ENCODE results near the gene FSTL4. TPM values are rescaled to one million over a fixed set of nuclear protein-coding genes. Genes with fewer than 3 reads are reported as not detected.

Gene FSTL4
- total and polyA plus RNA-seq, 2 of the 4 experiments (the other 2 are of a cell fraction), result 0.18 TPM; not detected in 1

DNA sequence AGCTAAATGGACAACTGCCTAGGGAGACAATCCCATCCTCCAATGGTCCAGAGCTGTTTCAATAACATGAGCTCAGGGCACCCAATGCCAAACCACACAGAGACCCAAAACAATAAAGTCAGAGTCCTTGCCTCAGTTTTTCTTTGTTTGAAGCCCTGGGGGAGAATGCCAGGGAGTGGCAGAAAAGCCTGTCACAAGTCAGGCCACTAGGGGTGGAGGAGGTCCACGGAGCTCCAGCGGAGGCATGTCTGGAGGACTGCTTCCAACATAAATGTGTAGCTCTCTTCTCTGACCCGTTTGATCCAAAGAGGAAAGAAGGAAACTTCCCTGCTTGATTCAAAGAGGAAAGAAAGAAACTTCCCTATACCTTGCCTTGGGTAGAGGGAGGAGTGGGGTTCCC, 385.3 kb downstream of the FSTL4 start:
- no peaks in the 10 kb centered on the region for H3K9me3 ChIP-seq (ENCODE audit: control insufficient read depth, insufficient read depth, low read length)
- H4K20me1 ChIP-seq (ENCODE audit: insufficient read depth, low read length), result no peaks in the 10 kb centered on the region
- no peak overlapping the region for H3K9ac ChIP-seq (ENCODE audit: low read depth, low read length)
- no peaks in the 10 kb centered on the region for H3K36me3 ChIP-seq (ENCODE audit: control insufficient read depth, insufficient read depth, low read length)
- ChIA-PET POLR2A (ENCODE audit: unreplicated experiment) (no interaction called here), CTCF (interaction anchor here (0.7 kb wide), 1 partner anchor 8 kb away, joined by 3 read pairs; no protein-coding TSS in a partner anchor)
- intact Hi-C loops (cut with micrococcal nuclease) (loop anchor here (2.0 kb wide), 1 partner anchor 14 kb away; no protein-coding TSS in a partner anchor), in situ Hi-C loops (cut with MboI; ENCODE audit: low sequenced_read_pairs) (no loop called here), dilution Hi-C loops (cut with HindIII; ENCODE audit: low sequenced_read_pairs, unreplicated experiment) (no loop called here)
- no peak overlapping the region for H2AFZ ChIP-seq (replicated peaks; ENCODE audit: low read length, poor library complexity)
- H3K23ac ChIP-seq (ENCODE audit: low read depth, low read length), result no peak overlapping the region
- H4K8ac ChIP-seq (ENCODE audit: low read depth in 2 of 2, low read length in 2 of 2), result no peak overlapping the region
- H2BK120ac ChIP-seq (ENCODE audit: low read depth, low read length), result no peak overlapping the region; the same call in 1 of the 2 replicates
- H2AK5ac ChIP-seq (ENCODE audit: low read depth, low read length), result no peak overlapping the region
- H2BK20ac ChIP-seq (ENCODE audit: low read depth, low read length), result peak overlapping the region; percentile 55; the same call in 1 of the 2 replicates
- peak overlapping the region; percentile 26; the same call in 1 of the 2 replicates for H4K91ac ChIP-seq (ENCODE audit: insufficient read depth, low read depth, low read length)
- H3K4ac ChIP-seq (ENCODE audit: low read depth, low read length), result peak overlapping the region; percentile 17; the same call in 1 of the 2 replicates
- H3K9me1 ChIP-seq (ENCODE audit: insufficient read depth, low read length), result peaks cover 10% of the 10 kb centered on the region; the same call in 1 of the 2 replicates
- H3K14ac ChIP-seq (replicated peaks; ENCODE audit: low read depth, low read length), result no peak overlapping the region
- peaks cover 17% of the 10 kb centered on the region for H3K4me1 ChIP-seq (ENCODE audit: control insufficient read depth, insufficient read depth, low read length)
- no peak overlapping the region for H3K56ac ChIP-seq (ENCODE audit: extremely low read depth, insufficient read depth, low read length)
- DNase-seq, result no peak
- H4K5ac ChIP-seq (ENCODE audit: low read depth, low read length), result no peak overlapping the region; the same call in 1 of the 2 replicates
- no peaks in the 10 kb centered on the region for H3K27me3 ChIP-seq (ENCODE audit: control insufficient read depth, insufficient read depth, low read length)
- no TSS peak for BruUV-seq (replicated peaks)
- no peak for ATAC-seq (ENCODE audit: low read depth)
- no peak overlapping the region for H3K27ac ChIP-seq (ENCODE audit: insufficient read depth, low read length)
- TF ChIP-seq POLR2A (IDR thresholded peaks at IDR 0.05; ENCODE audit: low read depth, low read length), result no peak
- TF ChIP-seq RFX5 (IDR thresholded peaks at IDR 0.05; ENCODE audit: low read depth, low read length), result no peak
- no peak for TF ChIP-seq RAD21 (IDR thresholded peaks at IDR 0.05; ENCODE audit: low read length)
- TF ChIP-seq MXI1 (IDR thresholded peaks at IDR 0.05; ENCODE audit: borderline replicate concordance, low read depth, low read length), result no peak
- no peak for TF ChIP-seq CHD1 (IDR thresholded peaks at IDR 0.05; ENCODE audit: low read depth, low read length)
- no peak for TF ChIP-seq SMC3 (IDR thresholded peaks at IDR 0.05; ENCODE audit: low read depth, low read length)
- TF ChIP-seq MAZ (IDR thresholded peaks at IDR 0.05; ENCODE audit: borderline replicate concordance, low read depth, low read length), result no peak
- no peak for TF ChIP-seq FOS (IDR thresholded peaks at IDR 0.05; ENCODE audit: low read depth, low read length)
- no peak for TF ChIP-seq CEBPB (IDR thresholded peaks at IDR 0.05; ENCODE audit: low read depth, low read length)
- TF ChIP-seq NFE2L2 (IDR thresholded peaks at IDR 0.05; ENCODE audit: low read depth, low read length), result no peak
- TF ChIP-seq, protein P1, sequence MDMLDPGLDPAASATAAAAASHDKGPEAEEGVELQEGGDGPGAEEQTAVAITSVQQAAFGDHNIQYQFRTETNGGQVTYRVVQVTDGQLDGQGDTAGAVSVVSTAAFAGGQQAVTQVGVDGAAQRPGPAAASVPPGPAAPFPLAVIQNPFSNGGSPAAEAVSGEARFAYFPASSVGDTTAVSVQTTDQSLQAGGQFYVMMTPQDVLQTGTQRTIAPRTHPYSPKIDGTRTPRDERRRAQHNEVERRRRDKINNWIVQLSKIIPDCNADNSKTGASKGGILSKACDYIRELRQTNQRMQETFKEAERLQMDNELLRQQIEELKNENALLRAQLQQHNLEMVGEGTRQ (IDR thresholded peaks at IDR 0.05; ENCODE audit: low read depth, low read length), result no peak
- TF ChIP-seq, protein P2, sequence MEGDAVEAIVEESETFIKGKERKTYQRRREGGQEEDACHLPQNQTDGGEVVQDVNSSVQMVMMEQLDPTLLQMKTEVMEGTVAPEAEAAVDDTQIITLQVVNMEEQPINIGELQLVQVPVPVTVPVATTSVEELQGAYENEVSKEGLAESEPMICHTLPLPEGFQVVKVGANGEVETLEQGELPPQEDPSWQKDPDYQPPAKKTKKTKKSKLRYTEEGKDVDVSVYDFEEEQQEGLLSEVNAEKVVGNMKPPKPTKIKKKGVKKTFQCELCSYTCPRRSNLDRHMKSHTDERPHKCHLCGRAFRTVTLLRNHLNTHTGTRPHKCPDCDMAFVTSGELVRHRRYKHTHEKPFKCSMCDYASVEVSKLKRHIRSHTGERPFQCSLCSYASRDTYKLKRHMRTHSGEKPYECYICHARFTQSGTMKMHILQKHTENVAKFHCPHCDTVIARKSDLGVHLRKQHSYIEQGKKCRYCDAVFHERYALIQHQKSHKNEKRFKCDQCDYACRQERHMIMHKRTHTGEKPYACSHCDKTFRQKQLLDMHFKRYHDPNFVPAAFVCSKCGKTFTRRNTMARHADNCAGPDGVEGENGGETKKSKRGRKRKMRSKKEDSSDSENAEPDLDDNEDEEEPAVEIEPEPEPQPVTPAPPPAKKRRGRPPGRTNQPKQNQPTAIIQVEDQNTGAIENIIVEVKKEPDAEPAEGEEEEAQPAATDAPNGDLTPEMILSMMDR (conservative IDR thresholded peaks at IDR 0.05; ENCODE audit: low read depth, low read length), result no peak
- no peak for TF ChIP-seq MAFK (IDR thresholded peaks at IDR 0.05; ENCODE audit: low read depth, low read length)
- TF ChIP-seq, protein P3, sequence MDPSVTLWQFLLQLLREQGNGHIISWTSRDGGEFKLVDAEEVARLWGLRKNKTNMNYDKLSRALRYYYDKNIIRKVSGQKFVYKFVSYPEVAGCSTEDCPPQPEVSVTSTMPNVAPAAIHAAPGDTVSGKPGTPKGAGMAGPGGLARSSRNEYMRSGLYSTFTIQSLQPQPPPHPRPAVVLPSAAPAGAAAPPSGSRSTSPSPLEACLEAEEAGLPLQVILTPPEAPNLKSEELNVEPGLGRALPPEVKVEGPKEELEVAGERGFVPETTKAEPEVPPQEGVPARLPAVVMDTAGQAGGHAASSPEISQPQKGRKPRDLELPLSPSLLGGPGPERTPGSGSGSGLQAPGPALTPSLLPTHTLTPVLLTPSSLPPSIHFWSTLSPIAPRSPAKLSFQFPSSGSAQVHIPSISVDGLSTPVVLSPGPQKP (IDR thresholded peaks at IDR 0.05; ENCODE audit: borderline replicate concordance, low read depth, low read length), result no peak
- no peak for TF ChIP-seq RCOR1 (IDR thresholded peaks at IDR 0.05; ENCODE audit: insufficient replicate concordance, low read length)
- no peak for TF ChIP-seq BHLHE40 (IDR thresholded peaks at IDR 0.05; ENCODE audit: low read depth, low read length)
- no peak overlapping the region for H2AK9ac ChIP-seq (replicated peaks; ENCODE audit: low read depth, low read length, poor library complexity)
- H2BK5ac ChIP-seq (ENCODE audit: low read depth, low read length, poor library complexity, severe bottlenecking), result no peak overlapping the region
- no peak overlapping the region for H3K4me2 ChIP-seq (ENCODE audit: low read depth, low read length)
- H3K79me1 ChIP-seq (ENCODE audit: low read depth in 1 of 2, low read length in 2 of 2), result no peaks in the 10 kb centered on the region
- no peak overlapping the region; the same call in 2 of the 3 replicates for H2BK15ac ChIP-seq (ENCODE audit: low read depth, low read length)
- no peak overlapping the region for H3K4me3 ChIP-seq (ENCODE audit: insufficient read depth, low read depth, low read length)
- H3K18ac ChIP-seq (ENCODE audit: low read depth, low read length), result peak overlapping the region; percentile 16; the same call in 1 of the 2 replicates
- 40% methylated on average over 1 of the region's 3 CpGs; no CpG with 5 or more reads in 1 of the 2 experiments for WGBS, 2 experiments (ENCODE audit: extremely low coverage in 2 of 2, insufficient read length in 1 of 2)

Data from IMR-90 (cell line).